HL-60 (cell line): ENCODE measurements around the gene BHMT2.

ENCODE experiments used
- DNase-seq, 2 experiments: peaks; one replicate each; pipeline ENCODE4 v3.0.0-alpha.2; 2010 to 2020; ENCODE audit warnings: low read depth in 1 of 2, low spot score in 1 of 2
- H3K27ac ChIP-seq: fragments of 250-450 bp; sonication (Bioruptor Pico); replicated peaks from 2 replicates; pipeline ENCODE4 v1.5.1; 2020; ENCODE audit warnings: mild to moderate bottlenecking, moderate library complexity
- H3K27me3 ChIP-seq: fragments of 250-450 bp; sonication (Bioruptor Pico); 2 replicates; pipeline ENCODE4 v1.5.1; 2021; ENCODE audit warnings: mild to moderate bottlenecking, moderate library complexity; ENCODE audit not compliant: insufficient read depth, poor library complexity, severe bottlenecking
- H3K4me3 ChIP-seq: replicated peaks from 2 replicates; pipeline ENCODE4 v1.5.1; 2011; ENCODE audit warnings: mild to moderate bottlenecking, control low read depth, low read length; ENCODE audit not compliant: insufficient read depth
- CTCF ChIP-seq: IDR thresholded peaks from one replicate; pipeline ENCODE4 v1.5.1; 2011; ENCODE audit warnings: low read length, control low read depth, inconsistent platforms; ENCODE audit not compliant: insufficient read depth
- GABPA ChIP-seq: IDR thresholded peaks from 2 replicates; pipeline ENCODE4 v1.6.1; 2012; ENCODE audit warnings: low read depth
- POLR2AphosphoS5 ChIP-seq: IDR thresholded peaks from 2 replicates; pipeline ENCODE4 v1.6.1; 2012; ENCODE audit warnings: low read depth
- SPI1 ChIP-seq: IDR thresholded peaks from 2 replicates; pipeline ENCODE4 v1.6.1; 2012; ENCODE audit warnings: low read depth, mild to moderate bottlenecking, borderline replicate concordance
- TF ChIP-seq, protein P1 (sequence below): IDR thresholded peaks from 2 replicates; pipeline ENCODE4 v1.6.1; 2012; ENCODE audit warnings: low read depth; ENCODE audit not compliant: insufficient replicate concordance

BHMT2 gene

DNA sequence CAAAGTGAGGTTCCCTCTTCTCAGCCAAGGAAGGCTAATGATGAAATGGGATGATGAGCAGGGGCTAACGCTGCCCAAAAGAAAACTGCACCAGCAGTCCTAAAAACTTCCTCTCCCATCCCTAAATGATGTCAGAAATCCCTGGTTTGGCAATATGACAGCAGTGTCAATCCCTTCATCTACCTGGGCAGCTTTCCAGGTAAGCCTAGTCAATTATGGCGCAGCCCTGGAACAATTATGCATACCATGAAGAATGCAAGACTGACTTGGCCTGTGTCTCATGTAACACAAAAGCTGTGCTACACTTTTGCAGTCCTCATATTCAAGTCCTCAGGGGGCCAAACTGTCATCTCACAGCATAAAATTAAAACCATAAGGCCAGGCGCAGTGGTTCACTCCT is 7.1 kb upstream of the BHMT2 start:
- Histone ChIP-seq H3K4me3 (no peak overlapping the region), H3K27me3 (no peaks in the 10 kb centered on the region), H3K27ac (no peak overlapping the region)
- DNase-seq = no peak
- TF ChIP-seq POLR2AphosphoS5 = no peak
- TF ChIP-seq SPI1 = no peak
- TF ChIP-seq GABPA = no peak
- TF ChIP-seq CTCF = no peak
- TF ChIP-seq, protein P1, sequence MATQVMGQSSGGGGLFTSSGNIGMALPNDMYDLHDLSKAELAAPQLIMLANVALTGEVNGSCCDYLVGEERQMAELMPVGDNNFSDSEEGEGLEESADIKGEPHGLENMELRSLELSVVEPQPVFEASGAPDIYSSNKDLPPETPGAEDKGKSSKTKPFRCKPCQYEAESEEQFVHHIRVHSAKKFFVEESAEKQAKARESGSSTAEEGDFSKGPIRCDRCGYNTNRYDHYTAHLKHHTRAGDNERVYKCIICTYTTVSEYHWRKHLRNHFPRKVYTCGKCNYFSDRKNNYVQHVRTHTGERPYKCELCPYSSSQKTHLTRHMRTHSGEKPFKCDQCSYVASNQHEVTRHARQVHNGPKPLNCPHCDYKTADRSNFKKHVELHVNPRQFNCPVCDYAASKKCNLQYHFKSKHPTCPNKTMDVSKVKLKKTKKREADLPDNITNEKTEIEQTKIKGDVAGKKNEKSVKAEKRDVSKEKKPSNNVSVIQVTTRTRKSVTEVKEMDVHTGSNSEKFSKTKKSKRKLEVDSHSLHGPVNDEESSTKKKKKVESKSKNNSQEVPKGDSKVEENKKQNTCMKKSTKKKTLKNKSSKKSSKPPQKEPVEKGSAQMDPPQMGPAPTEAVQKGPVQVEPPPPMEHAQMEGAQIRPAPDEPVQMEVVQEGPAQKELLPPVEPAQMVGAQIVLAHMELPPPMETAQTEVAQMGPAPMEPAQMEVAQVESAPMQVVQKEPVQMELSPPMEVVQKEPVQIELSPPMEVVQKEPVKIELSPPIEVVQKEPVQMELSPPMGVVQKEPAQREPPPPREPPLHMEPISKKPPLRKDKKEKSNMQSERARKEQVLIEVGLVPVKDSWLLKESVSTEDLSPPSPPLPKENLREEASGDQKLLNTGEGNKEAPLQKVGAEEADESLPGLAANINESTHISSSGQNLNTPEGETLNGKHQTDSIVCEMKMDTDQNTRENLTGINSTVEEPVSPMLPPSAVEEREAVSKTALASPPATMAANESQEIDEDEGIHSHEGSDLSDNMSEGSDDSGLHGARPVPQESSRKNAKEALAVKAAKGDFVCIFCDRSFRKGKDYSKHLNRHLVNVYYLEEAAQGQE = no peak

- Histone ChIP-seq H3K27me3 (no peaks in the 10 kb centered on the region), H3K4me3 (no peak overlapping the region), H3K27ac (no peak overlapping the region)
- DNase-seq = no peak
- TF ChIP-seq CTCF = no peak
- TF ChIP-seq POLR2AphosphoS5 = no peak
- TF ChIP-seq GABPA = no peak
- TF ChIP-seq, protein P1 = no peak
- no peak for TF ChIP-seq SPI1
Observed at GRCh38 chr5:79070350-79070667, 742 bp downstream of the BHMT2 start.

- DNase-seq = no peak
- no peak overlapping the region for H3K4me3 ChIP-seq
- no peak overlapping the region for H3K27ac ChIP-seq
- TF ChIP-seq, protein P1 = no peak
- no peak for TF ChIP-seq SPI1
- TF ChIP-seq GABPA = no peak
- TF ChIP-seq POLR2AphosphoS5 = no peak
- TF ChIP-seq CTCF = no peak
- H3K27me3 ChIP-seq = no peaks in the 10 kb centered on the region
Observed at GRCh38 chr5:79074641-79075040, 5.1 kb downstream of the BHMT2 start.
